Skeletal muscle tissue (tissue), 4 donors: ENCODE results near the gene ABCA2. TPM values are rescaled to one million over a fixed set of nuclear protein-coding genes. Genes with fewer than 3 reads are reported as not detected.

Experiments used
- H3K27ac ChIP-seq: one replicate; pipeline ENCODE4 v1.7.0; 2013; ENCODE audit warnings: mild to moderate bottlenecking, low read depth, low read length, inconsistent platforms
- H3K27me3 ChIP-seq, 3 donors: one replicate each; pipeline ENCODE4 v1.7.0; 2013; ENCODE audit warnings: low read length in 3 of 3; ENCODE audit not compliant: control insufficient read depth in 3 of 3, insufficient read depth in 3 of 3
- H3K36me3 ChIP-seq, 3 donors: one replicate each; pipeline ENCODE4 v1.7.0; 2013; ENCODE audit warnings: low read length in 3 of 3; ENCODE audit not compliant: control insufficient read depth in 3 of 3, insufficient read depth in 3 of 3
- H3K4me1 ChIP-seq, 3 donors: one replicate each; pipeline ENCODE4 v1.7.0; 2013; ENCODE audit warnings: low read length in 3 of 3, mild to moderate bottlenecking in 3 of 3; ENCODE audit not compliant: control insufficient read depth in 3 of 3, insufficient read depth in 3 of 3
- H3K4me3 ChIP-seq, 3 donors: one replicate each; pipeline ENCODE4 v1.7.0; 2013; ENCODE audit warnings: low read length in 3 of 3
- H3K9ac ChIP-seq, 3 donors: one replicate each; pipeline ENCODE4 v1.7.0; 2013; ENCODE audit warnings: low read length in 3 of 3, mild to moderate bottlenecking in 3 of 3, moderate library complexity in 2 of 3, low read depth in 1 of 3
- H3K9me3 ChIP-seq, 3 donors: one replicate each; pipeline ENCODE4 v1.7.0; 2013; ENCODE audit warnings: low read length in 3 of 3; ENCODE audit not compliant: control insufficient read depth in 3 of 3
- total RNA-seq: library from RNA; depleted of rRNA; stranded (reverse); fragments of >200 nt; gene quantifications from one replicate; pipeline ENCODE4 v1.2.3, GENCODE V29; 2014
- donor health status: Osteomylitis.

ABCA2 gene
- total RNA-seq, 1 donor from 2014 or later = 5.2 TPM

GRCh38 chr9:136958898-136959850 lies 68.9 kb downstream of the ABCA2 start:
- Histone ChIP-seq H3K4me3 (no peak overlapping the region), H3K27me3 (peaks cover 0 to 12% (median 5%) of the 10 kb centered on the region in 3 donors), H3K36me3 (no peaks in the 10 kb centered on the region), H3K4me1 (peaks cover 3 to 9% (median 7%) of the 10 kb centered on the region in 3 donors), H3K9me3 (no peaks in the 10 kb centered on the region), H3K27ac (no peak overlapping the region), H3K9ac (no peak overlapping the region)

- Histone ChIP-seq H3K4me3 (no peak overlapping the region), H3K27ac (no peak overlapping the region), H3K27me3 (peaks cover 0 to 12% (median 4%) of the 10 kb centered on the region in 3 donors), H3K36me3 (no peaks in the 10 kb centered on the region), H3K9ac (no peak overlapping the region), H3K9me3 (no peaks in the 10 kb centered on the region), H3K4me1 (peaks cover 3 to 8% (median 5%) of the 10 kb centered on the region in 3 donors)
Measured at GRCh38 chr9:136958473-136958872, 69.6 kb downstream of the ABCA2 start.

- H3K9ac ChIP-seq = no peak overlapping the region
- H3K4me3 ChIP-seq = no peak overlapping the region
- peaks cover 0 to 12% (median 0%) of the 10 kb centered on the region in 3 donors for H3K27me3 ChIP-seq
- no peaks in the 10 kb centered on the region for H3K9me3 ChIP-seq
- H3K4me1 ChIP-seq = peaks cover 0 to 7% (median 3%) of the 10 kb centered on the region in 3 donors
- no peak overlapping the region for H3K27ac ChIP-seq
- no peaks in the 10 kb centered on the region for H3K36me3 ChIP-seq
Measured at GRCh38 chr9:136957901-136958300, 70.1 kb downstream of the ABCA2 start.

GRCh38 chr9:136957461-136957860 lies 70.6 kb downstream of the ABCA2 start:
- Histone ChIP-seq H3K9me3 (no peaks in the 10 kb centered on the region), H3K9ac (no peak overlapping the region), H3K27me3 (peaks cover 0 to 12% (median 0%) of the 10 kb centered on the region in 3 donors), H3K4me3 (no peak overlapping the region), H3K36me3 (no peaks in the 10 kb centered on the region), H3K4me1 (peaks cover 0 to 7% (median 3%) of the 10 kb centered on the region in 3 donors), H3K27ac (no peak overlapping the region)

Other genes with a start within 250 kb of the ABCA2 start
- 28.7 TPM for gene TMEM141, start 236.9 kb downstream of the ABCA2 start, total RNA-seq
- gene CCDC183, start 231.9 kb downstream of the ABCA2 start, total RNA-seq = 1.0 TPM
- gene RABL6, start 220.3 kb downstream of the ABCA2 start, total RNA-seq = 34.4 TPM
- gene AJM1, start 185.8 kb downstream of the ABCA2 start, total RNA-seq = 0.52 TPM
- 109 TPM for gene PHPT1, start 178.8 kb downstream of the ABCA2 start, total RNA-seq
- gene MAMDC4, start 175.9 kb downstream of the ABCA2 start, total RNA-seq = 0.52 TPM
- gene EDF1, start 161.9 kb downstream of the ABCA2 start, total RNA-seq = 196 TPM
- 4.7 TPM for gene TRAF2, start 141.7 kb downstream of the ABCA2 start, total RNA-seq
- gene FBXW5, start 83.5 kb downstream of the ABCA2 start, total RNA-seq = 45.4 TPM
- gene C8G, start 83.0 kb downstream of the ABCA2 start, total RNA-seq = not detected
- gene LCN12, start 76.0 kb downstream of the ABCA2 start, total RNA-seq = not detected
- gene PTGDS, start 50.7 kb downstream of the ABCA2 start, total RNA-seq = 4.2 TPM
- gene LCNL1, start 45.2 kb downstream of the ABCA2 start, total RNA-seq = under 0.01 TPM
- gene PAXX, start 35.8 kb downstream of the ABCA2 start, total RNA-seq = 2.1 TPM
- not detected for gene CLIC3, start 31.7 kb downstream of the ABCA2 start, total RNA-seq
- not detected for gene FUT7, start 3.9 kb upstream of the ABCA2 start, total RNA-seq
- gene NPDC1, start 17.9 kb upstream of the ABCA2 start, total RNA-seq = 5.7 TPM
- gene ENTPD2, start 25.8 kb upstream of the ABCA2 start, total RNA-seq = 5.2 TPM
- gene SAPCD2, start 42.3 kb upstream of the ABCA2 start, total RNA-seq = 1.0 TPM
- 1.0 TPM for gene UAP1L1, start 49.3 kb upstream of the ABCA2 start, total RNA-seq
- 31.8 TPM for gene MAN1B1, start 58.7 kb upstream of the ABCA2 start, total RNA-seq
- 19.8 TPM for gene DPP7, start 86.5 kb upstream of the ABCA2 start, total RNA-seq
- not detected for gene GRIN1, start 110.9 kb upstream of the ABCA2 start, total RNA-seq
- not detected for gene LRRC26, start 141.8 kb upstream of the ABCA2 start, total RNA-seq
- gene TMEM210, start 143.8 kb upstream of the ABCA2 start, total RNA-seq = not detected
- 21.4 TPM for gene ANAPC2, start 160.3 kb upstream of the ABCA2 start, total RNA-seq
- gene SSNA1, start 160.4 kb upstream of the ABCA2 start, total RNA-seq = 47.0 TPM
- 2.6 TPM for gene TPRN, start 172.5 kb upstream of the ABCA2 start, total RNA-seq
- gene TMEM203, start 177.4 kb upstream of the ABCA2 start, total RNA-seq = 32.9 TPM
- 4.7 TPM for gene NDOR1, start 177.5 kb upstream of the ABCA2 start, total RNA-seq
- not detected for gene RNF208, start 194.0 kb upstream of the ABCA2 start, total RNA-seq
- gene CYSRT1, start 196.9 kb upstream of the ABCA2 start, total RNA-seq = not detected
- not detected for gene RNF224, start 199.3 kb upstream of the ABCA2 start, total RNA-seq
- gene SLC34A3, start 202.7 kb upstream of the ABCA2 start, total RNA-seq = not detected
- gene TUBB4B, start 213.1 kb upstream of the ABCA2 start, total RNA-seq = 97.1 TPM
- gene STPG3, start 223.0 kb upstream of the ABCA2 start, total RNA-seq = not detected
- 33.9 TPM for gene NELFB, start 227.1 kb upstream of the ABCA2 start, total RNA-seq
- gene TOR4A, start 249.5 kb upstream of the ABCA2 start, total RNA-seq = 2.1 TPM